Liver (tissue), 9 donors: ENCODE measurements around the gene ABCB6. TPM values are rescaled to one million over a fixed set of nuclear protein-coding genes. Genes with fewer than 3 reads are reported as not detected.

Source experiments
- DNase-seq: peaks from one replicate; pipeline ENCODE4 v3.0.0-alpha.2; 2017; ENCODE audit warnings: low spot score
- H3K27ac ChIP-seq, 2 donors: one replicate each; pipeline ENCODE4 v1.7.0; 2013; ENCODE audit warnings: inconsistent platforms in 2 of 2, low read length in 2 of 2, control low read depth in 1 of 2, low read depth in 1 of 2, mild to moderate bottlenecking in 1 of 2
- H3K27me3 ChIP-seq, 4 donors: one replicate each; pipeline versions ENCODE4 v1.6.1 to v1.7.0; 2013; ENCODE audit warnings: low read length in 3 of 4, inconsistent platforms in 1 of 4, mild to moderate bottlenecking in 1 of 4, moderate library complexity in 1 of 4; ENCODE audit not compliant: control insufficient read depth in 4 of 4, insufficient read depth in 4 of 4
- H3K36me3 ChIP-seq, 4 donors: one replicate each; pipeline versions ENCODE4 v1.6.1 to v1.7.0; 2013; ENCODE audit warnings: low read length in 3 of 4, mild to moderate bottlenecking in 3 of 4, low read depth in 1 of 4, moderate library complexity in 1 of 4; ENCODE audit not compliant: control insufficient read depth in 4 of 4, insufficient read depth in 3 of 4
- H3K4me1 ChIP-seq, 4 donors: one replicate each; pipeline versions ENCODE4 v1.6.1 to v1.7.0; 2013; ENCODE audit warnings: low read length in 3 of 4, mild to moderate bottlenecking in 3 of 4, moderate library complexity in 1 of 4; ENCODE audit not compliant: control insufficient read depth in 4 of 4, insufficient read depth in 4 of 4
- H3K4me3 ChIP-seq, 3 donors: one replicate each; pipeline versions ENCODE4 v1.6.1 to v1.7.0; 2013; ENCODE audit warnings: low read length in 3 of 3, control low read depth in 1 of 3, low read depth in 1 of 3, mild to moderate bottlenecking in 1 of 3
- H3K9ac ChIP-seq, 2 donors: one replicate each; pipeline ENCODE4 v1.7.0; 2013; ENCODE audit warnings: low read length in 2 of 2, mild to moderate bottlenecking in 2 of 2, moderate library complexity in 2 of 2, control low read depth in 1 of 2, low read depth in 1 of 2
- H3K9me3 ChIP-seq, 4 donors: one replicate each; pipeline versions ENCODE4 v1.6.1 to v1.7.0; 2013; ENCODE audit warnings: low read length in 3 of 4; ENCODE audit not compliant: control insufficient read depth in 4 of 4
- ATF3 ChIP-seq: IDR thresholded peaks from 2 replicates; pipeline ENCODE4 v1.6.1; 2016; ENCODE audit warnings: antibody characterized with exemption
- CTCF ChIP-seq: fragments of 150-350 bp; IDR thresholded peaks from 2 replicates; pipeline ENCODE4 v1.5.1; 2017; ENCODE audit warnings: improper control_type of control experiment, low read depth, low read length; ENCODE audit not compliant: missing input control
- EGR1 ChIP-seq, 2 donors: IDR thresholded peaks; 2 replicates each; pipeline ENCODE4 v1.6.1; 2016 to 2018; ENCODE audit warnings: antibody characterized with exemption in 2 of 2, low read depth in 2 of 2
- FOXA1 ChIP-seq: IDR thresholded peaks from 2 replicates; pipeline ENCODE4 v1.6.1; 2016; ENCODE audit warnings: antibody characterized with exemption
- FOXA2 ChIP-seq: IDR thresholded peaks from 2 replicates; pipeline ENCODE4 v1.6.1; 2016; ENCODE audit warnings: antibody characterized with exemption
- GABPA ChIP-seq, 2 donors: IDR thresholded peaks in 1 of 2; conservative IDR thresholded peaks in 1 of 2; 2 replicates each; pipeline ENCODE4 v1.6.1; 2016; ENCODE audit warnings: antibody characterized with exemption in 2 of 2, mild to moderate bottlenecking in 1 of 2, moderate library complexity in 1 of 2
- HNF4A ChIP-seq, 2 donors: conservative IDR thresholded peaks; 2 replicates each; pipeline ENCODE4 v1.6.1; 2016; ENCODE audit warnings: antibody characterized with exemption in 2 of 2, mild to moderate bottlenecking in 2 of 2
- HNF4G ChIP-seq: IDR thresholded peaks from 2 replicates; pipeline ENCODE4 v1.6.1; 2016; ENCODE audit warnings: antibody characterized with exemption
- JUND ChIP-seq, 2 donors: IDR thresholded peaks; 2 replicates each; pipeline ENCODE4 v1.6.1; 2016; ENCODE audit warnings: antibody characterized with exemption in 2 of 2
- NR2F2 ChIP-seq: IDR thresholded peaks from 2 replicates; pipeline ENCODE4 v1.6.1; 2016; ENCODE audit warnings: antibody characterized with exemption
- RAD21 ChIP-seq, 2 donors: IDR thresholded peaks; 2 replicates each; pipeline ENCODE4 v1.6.1; 2016; ENCODE audit warnings: antibody characterized with exemption in 2 of 2, mild to moderate bottlenecking in 2 of 2
- SP1 ChIP-seq: IDR thresholded peaks from 2 replicates; pipeline ENCODE4 v1.6.1; 2018; ENCODE audit warnings: antibody characterized with exemption, mild to moderate bottlenecking
- TAF1 ChIP-seq: conservative IDR thresholded peaks from 2 replicates; pipeline ENCODE4 v1.6.1; 2016; ENCODE audit warnings: antibody characterized with exemption, mild to moderate bottlenecking
- YY1 ChIP-seq: IDR thresholded peaks from 2 replicates; pipeline ENCODE4 v1.6.1; 2016; ENCODE audit warnings: antibody characterized with exemption, mild to moderate bottlenecking
- WGBS: extraction: QIAGEN DNeasy Blood & Tissue Kit; methylation state at CpG from one replicate; pipeline ENCODE4 v1.1.7; 2013; 5-methylcytosine and 5-hydroxymethylcytosine counted together
- polyA plus RNA-seq, 2 donors: library from polyadenylated mRNA; stranded (reverse) in 1 of 2; unstranded in 1 of 2; fragments of 200-250 nt in 1 of 2; fragments of >200 nt in 1 of 2; fragmentation: Nextera tagmentation in 1 of 2; extraction: Ambion mirVana in 1 of 2; gene quantifications; one replicate each; pipeline versions ENCODE4 v1.2.1 to v1.2.3, GENCODE V29; 2013 to 2015
- total RNA-seq, 2 donors: library from RNA; depleted of rRNA; stranded (reverse); fragments of >200 nt; gene quantifications; one replicate each; pipeline ENCODE4 v1.2.3, GENCODE V29; 2014
- donor health status: healthy.
- donor health status: healthy.
- donor health status: healthy.
- donor health status: healthy.
- donor health status: healthy.

ABCB6 gene
- total and polyA plus RNA-seq, 4 donors, result 19.0 to 96.1 (median 47.8) TPM

- no peak for TF ChIP-seq CTCF
- no peak for TF ChIP-seq EGR1 (IDR thresholded peaks at IDR 0.05; ENCODE audit: low read depth in 2 of 2)
- no peak for TF ChIP-seq NR2F2
- no peak for TF ChIP-seq FOXA2
- no peak for TF ChIP-seq JUND (IDR thresholded peaks at IDR 0.05)
- TF ChIP-seq HNF4G, result no peak
- TF ChIP-seq YY1, result no peak
- TF ChIP-seq RAD21 (IDR thresholded peaks at IDR 0.05), result no peak
- TF ChIP-seq SP1, result no peak
These were observed 2.1 kb upstream of the ABCB6 start (continued) for GRCh38 chr2:219220652-219221402.

- no peak overlapping the region for H3K9ac ChIP-seq
- H3K27me3 ChIP-seq, result no peaks in the 10 kb centered on the region
- peaks cover 21 to 45% (median 40%) of the 10 kb centered on the region in 4 donors for H3K36me3 ChIP-seq
- H3K9me3 ChIP-seq, result no peaks in the 10 kb centered on the region
- H3K27ac ChIP-seq, result no peak overlapping the region
- H3K4me3 ChIP-seq, result no peak overlapping the region
- TF ChIP-seq EGR1 (IDR thresholded peaks at IDR 0.05; ENCODE audit: low read depth in 2 of 2), result no peak
- no peak for TF ChIP-seq FOXA1
- TF ChIP-seq HNF4A (conservative IDR thresholded peaks at IDR 0.05), result no peak
- TF ChIP-seq JUND (IDR thresholded peaks at IDR 0.05), result no peak
- TF ChIP-seq ATF3, result no peak
- no peak for TF ChIP-seq YY1
- TF ChIP-seq GABPA (IDR thresholded peaks at IDR 0.05 in 1 of 2, conservative IDR thresholded peaks at IDR 0.05 in 1 of 2), result no peak
- no peak for DNase-seq
- peaks cover 5 to 27% (median 19%) of the 10 kb centered on the region in 4 donors for H3K4me1 ChIP-seq
- 95% methylated on average over 18 of the region's 18 CpGs for WGBS
These were observed 1.2 kb upstream of the ABCB6 start for GRCh38 chr2:219219784-219220532.

- no peak for DNase-seq
- Histone ChIP-seq H3K36me3 (peaks cover 12 to 43% (median 29%) of the 10 kb centered on the region in 4 donors), H3K9me3 (no peaks in the 10 kb centered on the region), H3K27me3 (no peaks in the 10 kb centered on the region), H3K27ac (peak overlapping the region; percentile 85 to 92), H3K4me1 (peaks cover 5 to 27% (median 19%) of the 10 kb centered on the region in 4 donors), H3K4me3 (peak overlapping the region; percentile 51 to 64 (median 52)), H3K9ac (peak overlapping the region; percentile 10 to 48)
- WGBS, result under 1% methylated on average over 37 of the region's 37 CpGs
- TF ChIP-seq TAF1 (no peak), HNF4A (conservative IDR thresholded peaks at IDR 0.05) (peak in 1 of 2 donors; percentile 1), RAD21 (IDR thresholded peaks at IDR 0.05) (peak in 1 of 2 donors; percentile 2), HNF4G (no peak)
These were observed 484 bp downstream of the ABCB6 start for GRCh38 chr2:219218217-219218731.
